Measurements from ENCODE around the gene AACS.

Gene AACS

DNA sequence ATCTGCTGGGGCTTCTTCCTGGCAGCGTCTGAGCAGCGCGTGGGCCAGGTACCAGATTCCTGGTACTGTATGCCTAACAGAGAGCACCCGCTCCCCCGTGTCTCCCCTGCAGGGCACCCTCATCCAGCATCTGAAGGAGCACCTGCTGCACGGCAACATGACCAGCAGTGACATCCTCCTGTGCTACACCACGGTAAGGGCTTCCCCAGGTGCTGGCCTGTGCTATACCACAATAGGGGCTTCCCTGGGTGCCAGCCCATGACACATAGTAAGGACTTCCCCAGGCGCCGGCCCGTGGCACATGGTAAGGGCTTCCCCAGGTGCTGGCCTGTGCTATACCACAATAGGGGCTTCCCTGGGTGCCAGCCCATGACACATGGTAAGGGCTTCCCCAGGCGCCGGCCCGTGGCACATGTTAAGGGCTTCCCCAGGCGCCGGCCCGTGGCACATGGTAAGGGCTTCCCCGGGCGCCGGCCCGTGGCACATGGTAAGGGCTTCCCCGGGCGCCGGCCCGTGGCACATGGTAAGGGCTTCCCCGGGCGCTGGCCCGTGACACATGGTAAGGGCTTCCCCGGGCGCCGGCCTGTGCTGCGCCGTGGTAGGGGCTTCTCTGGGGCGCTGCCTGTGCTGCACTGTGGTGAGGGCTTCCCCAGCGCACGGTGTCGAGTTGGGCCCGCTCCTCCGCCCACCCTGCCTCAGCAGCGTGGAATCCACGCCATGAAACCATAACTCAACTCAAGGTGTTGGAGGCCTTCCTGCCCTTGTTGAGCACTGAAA is 49.3 kb downstream of the AACS start:
- TF ChIP-seq Cebpa-rat (IDR thresholded peaks at IDR 0.05): no peak
- Histone ChIP-seq H3K9ac (no peak overlapping the region), H4K20me1 (no peaks in the 10 kb centered on the region), H3K27ac (no peak overlapping the region), H3K4me3 (no peak overlapping the region), H3K36me3 (peaks cover 18 to 81% (median 52%) of the 10 kb centered on the region in 11 experiments; a peak in 21 of 22 replicates), H3K27me3 (no peaks in the 10 kb centered on the region), H3K9me3 (replicated peaks in 1 of 11) (peaks cover 9 to 31% (median 24%) of the 10 kb centered on the region in 11 experiments; a peak in 20 of 22 replicates), H3K4me1 (peaks cover 0 to 33% (median 8%) of the 10 kb centered on the region in 10 experiments; a peak in 11 of 20 replicates), H3K4me2 (no peak overlapping the region; a peak in 1 of 22 replicates)

- TF ChIP-seq Cebpa-rat (IDR thresholded peaks at IDR 0.05): no peak
- Histone ChIP-seq H4K20me1 (peaks cover 0 to 5% (median 0%) of the 10 kb centered on the region in 11 experiments; a peak in 1 of 22 replicates), H3K4me3 (no peak overlapping the region), H3K27me3 (no peaks in the 10 kb centered on the region), H3K4me2 (no peak overlapping the region), H3K36me3 (peaks cover 15 to 71% (median 43%) of the 10 kb centered on the region in 11 experiments; a peak in 21 of 22 replicates), H3K9me3 (replicated peaks in 1 of 11) (peaks cover 0 to 21% (median 12%) of the 10 kb centered on the region in 11 experiments; a peak in 13 of 22 replicates), H3K9ac (no peak overlapping the region), H3K27ac (no peak overlapping the region), H3K4me1 (peaks cover 0 to 20% (median 6%) of the 10 kb centered on the region in 10 experiments; a peak in 11 of 20 replicates)
These were observed 55.3 kb downstream of the AACS start for GRCh38 chr12:125120566-125120965.

DNA sequence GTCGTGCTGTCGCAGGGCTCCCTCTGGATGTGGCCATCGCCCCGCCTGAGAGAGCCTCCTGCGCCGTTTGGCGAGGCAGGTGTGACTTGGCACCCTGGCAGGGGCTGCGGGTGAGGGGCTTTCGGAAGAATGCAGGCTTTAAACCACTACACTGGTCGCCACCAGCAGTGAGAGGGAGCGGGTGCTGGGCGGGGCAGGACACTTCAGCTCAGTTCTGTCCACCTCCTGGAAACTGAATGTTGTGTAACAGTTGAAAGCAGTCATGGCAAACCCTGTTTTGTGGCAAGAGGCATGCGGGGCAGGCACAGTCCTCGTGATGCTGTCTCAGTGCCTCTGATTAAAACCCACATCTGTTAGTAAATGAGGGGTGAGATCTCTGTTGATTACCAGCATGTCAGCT is 55.9 kb downstream of the AACS start:
- H3K36me3 ChIP-seq: peaks cover 15 to 71% (median 43%) of the 10 kb centered on the region in 11 experiments; a peak in 21 of 22 replicates
- no peak overlapping the region for H3K4me3 ChIP-seq
- H4K20me1 ChIP-seq: peaks cover 0 to 5% (median 0%) of the 10 kb centered on the region in 11 experiments; a peak in 1 of 22 replicates
- no peak for TF ChIP-seq Cebpa-rat (IDR thresholded peaks at IDR 0.05)
- H3K4me1 ChIP-seq: peaks cover 0 to 14% (median under 1%) of the 10 kb centered on the region in 10 experiments; a peak in 8 of 20 replicates
- no peak overlapping the region for H3K4me2 ChIP-seq
- no peak overlapping the region for H3K27ac ChIP-seq
- H3K27me3 ChIP-seq: no peaks in the 10 kb centered on the region
- H3K9ac ChIP-seq: no peak overlapping the region
- peaks cover 0 to 21% (median 12%) of the 10 kb centered on the region in 11 experiments; a peak in 13 of 22 replicates for H3K9me3 ChIP-seq (replicated peaks in 1 of 11)

GRCh38 chr12:125122668-125123067 is 57.4 kb downstream of the AACS start:
- no peak overlapping the region for H3K27ac ChIP-seq
- peaks cover 0 to 21% (median 12%) of the 10 kb centered on the region in 11 experiments; a peak in 13 of 22 replicates for H3K9me3 ChIP-seq (replicated peaks in 1 of 11)
- peaks cover 0 to 5% (median 0%) of the 10 kb centered on the region in 11 experiments; a peak in 1 of 22 replicates for H4K20me1 ChIP-seq
- H3K27me3 ChIP-seq: no peaks in the 10 kb centered on the region
- H3K4me3 ChIP-seq: no peak overlapping the region
- peaks cover 0 to 13% (median 0%) of the 10 kb centered on the region in 10 experiments; a peak in 4 of 20 replicates for H3K4me1 ChIP-seq
- no peak overlapping the region for H3K9ac ChIP-seq
- no peak overlapping the region for H3K4me2 ChIP-seq
- TF ChIP-seq Cebpa-rat (IDR thresholded peaks at IDR 0.05): no peak
- H3K36me3 ChIP-seq: peaks cover 15 to 72% (median 36%) of the 10 kb centered on the region in 11 experiments; a peak in 21 of 22 replicates

DNA sequence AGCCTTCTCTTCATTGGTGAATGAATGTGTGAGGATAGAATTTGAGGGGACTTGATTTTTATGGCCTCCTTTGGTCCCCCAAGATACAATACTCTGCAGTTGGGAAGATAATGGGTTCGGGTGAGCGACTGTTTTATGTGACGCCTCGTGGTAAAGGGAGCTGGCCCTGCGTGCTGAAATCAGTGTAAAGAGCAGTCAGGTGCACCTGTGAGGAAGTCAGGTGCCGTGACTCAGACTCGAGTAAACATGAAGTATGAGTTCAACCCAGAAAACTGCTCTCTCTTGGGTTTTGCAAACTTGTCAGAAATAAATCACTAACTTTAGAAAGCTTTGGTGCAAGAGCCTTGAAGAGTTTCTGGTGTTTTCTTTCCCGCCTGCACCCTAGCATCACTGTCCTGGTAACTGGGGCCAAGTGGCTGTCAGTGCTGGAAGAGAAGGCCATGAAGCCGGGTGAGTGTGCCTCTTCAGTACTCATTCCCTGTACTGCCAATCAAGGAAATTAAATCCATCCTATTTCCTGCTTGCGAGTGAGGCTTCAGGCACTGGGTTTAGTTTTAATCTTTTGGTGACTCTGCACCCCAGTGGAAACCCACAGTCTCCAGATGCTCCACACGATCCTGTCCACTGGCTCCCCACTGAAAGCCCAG is 59.2 kb downstream of the AACS start:
- Histone ChIP-seq H3K9ac (no peak overlapping the region), H3K27ac (no peak overlapping the region), H3K4me1 (peaks cover 0 to 26% (median 4%) of the 10 kb centered on the region in 10 experiments; a peak in 9 of 20 replicates), H4K20me1 (peaks cover 0 to 5% (median 0%) of the 10 kb centered on the region in 11 experiments; a peak in 1 of 22 replicates), H3K4me2 (no peak overlapping the region), H3K36me3 (peaks cover 3 to 71% (median 23%) of the 10 kb centered on the region in 11 experiments; a peak in 20 of 22 replicates), H3K27me3 (no peaks in the 10 kb centered on the region), H3K4me3 (no peak overlapping the region), H3K9me3 (replicated peaks in 1 of 11) (peaks cover 0 to 5% (median under 1%) of the 10 kb centered on the region in 11 experiments; a peak in 9 of 22 replicates)
- no peak for TF ChIP-seq Cebpa-rat (IDR thresholded peaks at IDR 0.05)

DNA sequence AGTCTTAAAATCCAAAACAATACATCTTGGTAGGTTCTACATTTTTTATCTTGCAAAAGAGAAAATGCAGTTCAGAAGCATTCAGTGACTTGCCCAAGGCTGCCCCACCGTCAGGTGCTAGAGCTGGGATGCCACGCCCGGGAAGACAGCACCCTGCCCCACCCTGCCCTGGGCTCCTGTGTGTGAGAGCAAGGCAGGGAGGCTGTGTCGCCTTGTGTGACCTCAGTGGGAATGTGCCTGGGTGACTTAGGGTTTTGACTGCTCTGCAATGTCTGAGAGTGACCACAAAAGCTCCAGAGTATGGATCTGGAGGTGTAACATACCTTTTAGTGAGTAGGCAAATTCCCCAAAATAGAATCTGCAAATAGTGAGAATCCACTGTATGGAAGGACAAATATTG is 60.0 kb downstream of the AACS start:
- no peak for TF ChIP-seq Cebpa-rat (IDR thresholded peaks at IDR 0.05)
- peaks cover 0 to 6% (median 3%) of the 10 kb centered on the region in 11 experiments; a peak in 8 of 22 replicates for H3K9me3 ChIP-seq (replicated peaks in 1 of 11)
- H3K4me2 ChIP-seq: no peak overlapping the region
- H3K27me3 ChIP-seq: no peaks in the 10 kb centered on the region
- peaks cover 0 to 5% (median 0%) of the 10 kb centered on the region in 11 experiments; a peak in 1 of 22 replicates for H4K20me1 ChIP-seq
- no peak overlapping the region for H3K9ac ChIP-seq
- H3K36me3 ChIP-seq: peaks cover 3 to 71% (median 26%) of the 10 kb centered on the region in 11 experiments; a peak in 16 of 22 replicates
- H3K27ac ChIP-seq: no peak overlapping the region
- H3K4me1 ChIP-seq: peaks cover 0 to 30% (median 4%) of the 10 kb centered on the region in 10 experiments; a peak in 9 of 20 replicates
- H3K4me3 ChIP-seq: no peak overlapping the region

GRCh38 chr12:125128439-125129178 is 63.4 kb downstream of the AACS start:
- Histone ChIP-seq H3K9me3 (replicated peaks in 1 of 11) (peaks cover 0 to 30% (median 12%) of the 10 kb centered on the region in 11 experiments; a peak in 16 of 22 replicates), H3K4me3 (no peak overlapping the region), H3K9ac (no peak overlapping the region), H3K4me2 (peak overlapping the region in 2 of 11 experiments; percentile 8 to 23; a peak in 2 of 22 replicates), H3K27me3 (no peaks in the 10 kb centered on the region), H3K36me3 (peaks cover 3 to 66% (median 26%) of the 10 kb centered on the region in 11 experiments; a peak in 16 of 22 replicates), H4K20me1 (peaks cover 0 to 8% (median 0%) of the 10 kb centered on the region in 11 experiments; a peak in 6 of 22 replicates), H3K27ac (no peak overlapping the region), H3K4me1 (peaks cover 13 to 59% (median 32%) of the 10 kb centered on the region in 10 experiments; a peak in 19 of 20 replicates)
- TF ChIP-seq Cebpa-rat (IDR thresholded peaks at IDR 0.05): no peak

DNA sequence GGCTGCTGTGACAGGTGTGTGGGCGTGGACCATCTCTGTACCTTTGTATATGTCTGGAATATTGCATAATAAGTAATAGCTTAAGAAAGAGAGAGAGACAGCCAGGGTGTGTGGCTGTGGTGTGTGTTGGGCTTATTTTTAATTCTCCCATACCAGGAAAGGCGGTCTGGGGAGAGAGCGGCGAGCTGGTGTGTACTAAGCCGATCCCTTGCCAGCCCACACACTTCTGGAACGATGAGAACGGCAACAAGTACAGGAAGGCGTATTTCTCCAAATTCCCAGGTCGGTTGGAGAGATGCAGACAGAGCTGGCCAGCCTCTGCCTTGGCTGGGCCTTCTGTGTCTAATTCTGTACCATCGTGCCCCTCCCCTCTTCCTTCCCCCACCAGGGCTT is 63.9 kb downstream of the AACS start:
- Histone ChIP-seq H3K9ac (no peak overlapping the region), H3K36me3 (peaks cover 3 to 62% (median 26%) of the 10 kb centered on the region in 11 experiments; a peak in 16 of 22 replicates), H3K4me2 (peak overlapping the region in 3 of 11 experiments; percentile 7 to 23 (median 8); a peak in 3 of 22 replicates), H3K4me3 (no peak overlapping the region), H3K4me1 (peaks cover 13 to 59% (median 37%) of the 10 kb centered on the region in 10 experiments; a peak in 19 of 20 replicates), H3K27ac (no peak overlapping the region), H3K9me3 (replicated peaks in 1 of 11) (peaks cover 0 to 30% (median 12%) of the 10 kb centered on the region in 11 experiments; a peak in 16 of 22 replicates), H4K20me1 (peaks cover 0 to 8% (median 0%) of the 10 kb centered on the region in 11 experiments; a peak in 6 of 22 replicates), H3K27me3 (no peaks in the 10 kb centered on the region)
- 0 out of 22 replicates have a peak, but pooled peaks of 2 of the 11 experiments have one; percentile 7 to 29 for TF ChIP-seq Cebpa-rat (IDR thresholded peaks at IDR 0.05)

Data from BLaER1 treated with 17β-estradiol and CSF1 and Interleukin-3, amounts not matched to agents 10 nM and 100 nM (cell line).